Stimulated activated CD4-positive, alpha-beta T cell treated with anti-CD3 and anti-CD28 coated beads, Interleukin-12 subunit alpha, Interleukin-12 subunit beta, amount 100 ng/mL, for 4 hours (primary cell): Measurements from ENCODE around the gene ARMC2.
A peak's percentile ranks its signal among the peaks of the same experiment; 100 is the strongest.

Experiments used
- DNase-seq: peaks from one replicate; pipeline ENCODE4 v3.0.0-alpha.2; 2020

The ARMC2 gene

GRCh38 chr6:108996208-108996607, 148.0 kb downstream of the ARMC2 start:
- DNase-seq = no peak

DNA sequence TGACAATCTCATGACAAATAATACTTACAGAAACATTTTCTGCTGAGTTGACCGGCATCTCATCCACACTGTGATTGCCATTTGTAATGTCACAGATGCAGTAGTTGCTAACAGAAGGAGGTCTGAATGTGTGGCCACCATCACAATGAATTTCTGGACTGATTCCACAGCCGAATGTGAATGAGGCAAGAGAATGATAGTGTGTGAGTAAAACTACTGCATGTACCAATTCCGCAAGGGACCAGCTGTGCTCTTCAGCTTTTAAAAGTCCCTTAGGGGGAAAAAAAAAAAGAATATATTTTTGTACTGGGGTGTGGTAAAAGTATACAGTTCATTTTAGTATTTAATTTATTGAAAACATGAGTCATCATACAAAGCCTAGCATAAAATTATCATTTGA, 150.3 kb downstream of the ARMC2 start:
- DNase-seq = no peak

GRCh38 chr6:108999428-108999827, 151.2 kb downstream of the ARMC2 start:
- no peak for DNase-seq

DNA sequence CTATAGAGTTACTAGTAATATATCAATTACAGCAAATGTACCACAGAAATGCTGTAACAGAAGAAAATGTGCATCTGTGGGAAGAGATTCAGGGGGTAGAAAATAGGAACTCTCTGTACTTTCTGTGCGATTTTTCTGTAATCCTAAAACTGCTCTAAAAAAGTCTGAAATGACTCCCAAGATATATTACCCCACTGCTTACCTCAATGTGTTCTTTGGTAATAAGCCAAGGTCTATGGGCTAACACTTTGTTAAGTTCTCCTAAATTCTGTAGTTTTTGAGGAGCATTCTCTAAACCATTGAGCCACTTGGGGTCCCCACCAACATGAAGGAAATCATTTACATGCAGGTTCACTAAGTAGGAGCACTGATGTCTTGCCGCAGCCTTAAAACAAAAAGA, 152.1 kb downstream of the ARMC2 start:
- DNase-seq = no peak

DNA sequence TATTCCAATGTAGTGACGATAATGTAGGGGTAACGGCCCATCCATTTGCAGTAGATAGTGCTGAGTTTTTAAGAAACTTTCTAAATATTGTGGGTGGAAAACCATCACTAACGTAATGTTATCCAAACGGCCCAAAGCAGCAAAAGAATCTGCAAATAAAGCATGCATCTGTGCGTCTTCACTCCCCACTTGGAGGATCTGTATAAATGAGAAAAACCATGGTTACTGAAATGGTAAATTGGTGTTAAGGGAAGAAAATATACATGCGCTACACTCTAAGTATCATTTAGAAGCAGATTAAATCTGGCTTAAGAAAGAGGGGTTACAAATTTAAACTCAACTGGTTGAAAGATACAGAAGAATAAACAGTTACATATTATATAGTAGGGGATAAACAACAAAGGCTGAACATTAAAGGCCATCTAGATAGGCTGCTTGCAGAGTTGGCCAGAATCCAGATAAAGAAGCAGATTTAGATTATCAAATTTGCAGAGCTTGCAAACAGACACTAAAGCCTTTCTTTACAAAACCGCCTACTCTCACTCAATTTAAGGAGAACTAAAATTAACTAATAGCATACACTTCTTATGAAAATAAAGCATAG, 153.2 kb downstream of the ARMC2 start:
- no peak for DNase-seq

GRCh38 chr6:109002051-109002697, 154.0 kb downstream of the ARMC2 start:
- no peak for DNase-seq

DNA sequence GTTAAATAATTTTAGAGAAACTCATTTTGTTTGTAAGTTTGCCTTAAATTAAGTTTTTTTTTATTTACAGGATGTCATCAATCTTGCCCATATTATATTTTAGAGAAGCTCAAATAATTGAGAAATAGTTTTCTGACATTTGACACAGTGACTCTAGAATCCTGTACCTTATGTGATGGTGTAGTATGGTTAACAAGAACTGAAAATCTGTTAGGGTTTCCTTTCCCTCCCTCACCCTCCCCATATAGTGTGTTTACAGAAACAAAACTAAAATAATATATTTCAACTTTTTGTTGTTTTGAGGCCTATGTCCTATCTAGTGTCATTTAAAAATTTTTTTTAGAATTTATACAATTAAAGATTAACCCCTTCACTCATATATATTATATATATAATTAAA, 154.7 kb downstream of the ARMC2 start:
- no peak for DNase-seq

- DNase-seq = no peak
Measured at GRCh38 chr6:109006818-109007217, 158.6 kb downstream of the ARMC2 start.

- no peak for DNase-seq
Measured at GRCh38 chr6:109007521-109007920, 159.3 kb downstream of the ARMC2 start.

DNA sequence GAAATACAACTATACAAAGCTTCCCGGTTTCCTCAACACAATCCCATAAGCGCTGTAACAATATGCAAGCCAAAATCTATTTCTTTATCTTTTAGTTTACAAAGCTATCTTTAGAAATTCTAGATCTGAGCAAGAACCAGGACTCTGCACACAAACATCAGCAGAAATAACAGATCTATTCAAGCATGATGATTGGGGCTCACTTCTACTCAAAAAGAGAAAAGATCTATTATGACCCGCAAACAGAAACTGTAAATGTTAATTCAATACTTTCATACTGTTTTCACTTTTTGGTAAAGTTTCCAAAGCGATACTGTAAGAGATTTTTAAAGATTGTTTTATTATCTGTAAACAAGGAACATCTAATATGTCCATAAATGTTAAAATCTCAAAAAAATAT, 159.8 kb downstream of the ARMC2 start:
- no peak for DNase-seq

GRCh38 chr6:109008537-109009235, 160.5 kb downstream of the ARMC2 start:
- DNase-seq = no peak

DNA sequence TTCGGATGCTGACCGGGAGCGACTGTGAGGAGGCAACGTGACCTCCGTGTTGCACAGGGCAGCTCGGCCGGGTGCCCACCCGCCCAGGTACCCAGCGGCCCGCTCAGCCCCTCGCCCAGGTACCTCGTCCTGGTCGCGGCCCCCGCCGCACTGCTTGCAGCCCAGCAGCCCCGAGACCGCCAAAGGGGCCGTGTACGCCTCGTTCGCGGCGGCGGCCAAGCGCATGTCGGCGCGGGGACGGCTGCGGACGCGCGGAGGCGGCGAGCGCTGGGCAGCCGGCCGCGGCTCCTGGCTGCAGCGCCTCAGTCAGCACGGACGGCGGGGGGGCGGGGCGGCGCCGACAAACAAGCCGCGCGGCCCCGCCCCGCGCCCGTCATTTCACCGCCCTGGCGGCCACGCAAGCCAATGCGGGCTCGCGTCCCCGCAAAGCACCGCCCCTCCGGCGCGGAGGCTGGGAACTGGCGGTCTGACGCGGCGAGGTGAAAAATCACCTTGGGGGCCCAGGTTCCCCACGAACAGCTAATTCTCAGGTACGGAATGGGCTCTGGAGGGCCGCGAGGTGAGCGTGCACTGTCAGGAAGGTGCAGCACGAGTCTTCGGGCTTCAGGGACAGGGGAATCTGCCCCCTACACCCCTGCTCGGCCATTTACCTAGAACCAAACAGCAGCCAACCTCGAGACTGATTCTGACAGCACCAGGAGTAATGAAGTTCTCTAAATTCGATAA, 161.2 kb downstream of the ARMC2 start:
- DNase-seq = peak; percentile 91

DNA sequence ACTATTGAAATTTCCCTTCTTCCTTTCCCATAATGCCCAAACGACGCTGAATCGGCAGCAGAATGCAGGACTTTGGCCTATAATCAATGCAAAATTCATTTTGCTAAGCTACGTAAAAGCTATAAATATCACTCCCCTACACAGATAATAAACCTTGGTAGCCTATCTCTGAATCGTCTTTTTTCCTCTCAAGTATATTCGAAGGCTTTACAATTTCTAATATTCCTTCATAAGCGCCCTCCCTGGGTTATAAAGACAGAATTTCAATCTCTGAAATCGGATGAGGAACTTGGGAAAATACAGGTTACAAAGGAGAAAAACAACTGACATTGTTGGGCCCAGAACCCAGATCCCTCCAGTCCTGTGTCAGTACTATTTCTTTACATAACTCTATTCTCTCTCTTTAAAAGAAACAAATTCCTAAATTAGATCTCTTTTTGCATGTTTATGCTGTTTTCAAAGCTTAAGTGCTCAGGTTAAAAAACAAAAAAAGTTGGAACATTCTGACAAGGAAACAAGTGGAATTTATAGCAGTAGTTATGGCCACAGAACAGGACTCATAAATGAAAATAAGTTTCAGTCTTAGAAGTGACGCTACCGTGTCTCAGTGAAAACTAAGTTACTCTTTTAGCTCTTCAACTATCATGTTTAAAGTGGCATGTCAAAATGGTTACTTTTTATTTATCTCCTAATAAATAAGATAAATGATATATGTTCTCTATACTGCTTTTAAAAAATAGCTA, 161.9 kb downstream of the ARMC2 start:
- no peak for DNase-seq

GRCh38 chr6:109010705-109011102, 162.5 kb downstream of the ARMC2 start:
- DNase-seq = no peak

- no peak for DNase-seq
Measured at GRCh38 chr6:109013656-109014305, 165.6 kb downstream of the ARMC2 start.

GRCh38 chr6:109014606-109015005, 166.4 kb downstream of the ARMC2 start:
- DNase-seq = no peak

GRCh38 chr6:109015176-109015575, 167.0 kb downstream of the ARMC2 start:
- no peak for DNase-seq

GRCh38 chr6:109019911-109020310, 171.7 kb downstream of the ARMC2 start:
- DNase-seq = no peak

- no peak for DNase-seq
Measured at GRCh38 chr6:109021870-109022269, 173.6 kb downstream of the ARMC2 start.

DNA sequence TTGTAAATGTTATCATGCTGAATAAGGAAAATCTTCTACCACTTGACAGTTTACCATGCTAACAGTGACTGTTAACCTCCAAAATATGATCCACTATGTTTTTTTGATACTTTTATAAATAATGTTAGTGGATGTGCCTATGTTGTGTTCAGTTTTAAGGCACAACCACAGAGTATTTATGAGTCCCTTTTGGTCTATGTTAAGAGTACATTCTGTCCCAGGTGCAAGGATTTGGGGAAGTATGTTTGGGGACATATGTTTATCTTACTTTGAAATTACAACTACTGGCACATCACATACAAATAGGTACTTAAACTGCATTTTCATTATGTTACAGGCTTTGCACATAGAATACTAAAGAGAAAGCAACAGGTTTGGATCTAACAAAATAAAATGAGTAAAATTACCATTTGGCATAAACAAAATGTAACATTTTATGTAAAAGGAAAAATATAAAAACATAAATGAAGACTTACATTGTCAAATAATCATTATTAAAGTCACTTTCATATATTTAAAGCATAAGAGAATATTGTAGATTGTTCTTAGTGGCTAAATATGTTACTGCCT, 175.2 kb downstream of the ARMC2 start:
- no peak for DNase-seq
